Skeletal muscle tissue (tissue), 4 donors: Measurements from ENCODE around the gene SERPINE1. TPM values are rescaled to one million over a fixed set of nuclear protein-coding genes. Genes with fewer than 3 reads are reported as not detected.

Experiments used
- H3K27ac ChIP-seq: one replicate; pipeline ENCODE4 v1.7.0; 2013; ENCODE audit warnings: mild to moderate bottlenecking, low read depth, low read length, inconsistent platforms
- H3K27me3 ChIP-seq, 3 donors: one replicate each; pipeline ENCODE4 v1.7.0; 2013; ENCODE audit warnings: low read length in 3 of 3; ENCODE audit not compliant: control insufficient read depth in 3 of 3, insufficient read depth in 3 of 3
- H3K36me3 ChIP-seq, 3 donors: one replicate each; pipeline ENCODE4 v1.7.0; 2013; ENCODE audit warnings: low read length in 3 of 3; ENCODE audit not compliant: control insufficient read depth in 3 of 3, insufficient read depth in 3 of 3
- H3K4me1 ChIP-seq, 3 donors: one replicate each; pipeline ENCODE4 v1.7.0; 2013; ENCODE audit warnings: low read length in 3 of 3, mild to moderate bottlenecking in 3 of 3; ENCODE audit not compliant: control insufficient read depth in 3 of 3, insufficient read depth in 3 of 3
- H3K4me3 ChIP-seq, 3 donors: one replicate each; pipeline ENCODE4 v1.7.0; 2013; ENCODE audit warnings: low read length in 3 of 3
- H3K9ac ChIP-seq, 3 donors: one replicate each; pipeline ENCODE4 v1.7.0; 2013; ENCODE audit warnings: low read length in 3 of 3, mild to moderate bottlenecking in 3 of 3, moderate library complexity in 2 of 3, low read depth in 1 of 3
- H3K9me3 ChIP-seq, 3 donors: one replicate each; pipeline ENCODE4 v1.7.0; 2013; ENCODE audit warnings: low read length in 3 of 3; ENCODE audit not compliant: control insufficient read depth in 3 of 3
- total RNA-seq: library from RNA; depleted of rRNA; stranded (reverse); fragments of >200 nt; gene quantifications from one replicate; pipeline ENCODE4 v1.2.3, GENCODE V29; 2014
- donor health status: Osteomylitis.

SERPINE1 gene
- total RNA-seq, 1 donor from 2014 or later = 2.1 TPM

DNA sequence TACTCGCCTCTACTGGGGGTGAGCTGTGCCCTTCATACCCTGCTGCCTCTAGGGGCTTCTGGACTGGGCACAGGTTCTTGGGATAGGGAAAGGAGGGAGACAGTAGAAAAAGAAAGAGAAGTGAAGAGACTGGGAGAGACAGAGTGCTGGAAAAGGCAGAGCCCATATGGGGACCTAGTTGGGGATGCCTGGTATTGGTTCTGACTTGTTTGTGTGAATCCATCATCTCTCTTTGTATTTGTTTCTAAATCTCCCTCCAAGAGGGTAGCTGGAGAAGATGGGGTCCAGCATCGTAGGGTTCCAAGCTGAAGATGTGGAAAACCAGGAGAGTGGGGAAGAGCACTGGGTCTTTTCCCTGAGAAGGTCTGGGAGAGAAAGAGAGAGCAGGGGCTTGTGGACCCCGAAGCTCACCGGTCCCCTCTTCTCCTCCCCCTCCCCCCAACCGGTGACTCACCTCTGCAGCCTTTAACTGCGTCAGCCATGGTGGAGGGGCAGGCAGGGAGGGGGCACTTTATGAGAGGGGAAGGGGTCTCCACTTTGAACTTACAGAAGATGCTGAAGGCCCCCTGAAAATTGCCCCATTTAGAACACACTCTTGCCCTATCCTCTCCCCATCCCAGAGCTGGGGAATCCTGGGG lies 41.6 kb downstream of the SERPINE1 start:
- H3K4me3 ChIP-seq = no peak overlapping the region
- H3K27me3 ChIP-seq = peaks cover 88 to 96% (median 93%) of the 10 kb centered on the region in 3 donors
- peaks cover 25 to 48% (median 32%) of the 10 kb centered on the region in 3 donors for H3K4me1 ChIP-seq
- H3K9me3 ChIP-seq = no peaks in the 10 kb centered on the region
- H3K9ac ChIP-seq = no peak overlapping the region
- no peak overlapping the region for H3K27ac ChIP-seq
- no peaks in the 10 kb centered on the region for H3K36me3 ChIP-seq

DNA sequence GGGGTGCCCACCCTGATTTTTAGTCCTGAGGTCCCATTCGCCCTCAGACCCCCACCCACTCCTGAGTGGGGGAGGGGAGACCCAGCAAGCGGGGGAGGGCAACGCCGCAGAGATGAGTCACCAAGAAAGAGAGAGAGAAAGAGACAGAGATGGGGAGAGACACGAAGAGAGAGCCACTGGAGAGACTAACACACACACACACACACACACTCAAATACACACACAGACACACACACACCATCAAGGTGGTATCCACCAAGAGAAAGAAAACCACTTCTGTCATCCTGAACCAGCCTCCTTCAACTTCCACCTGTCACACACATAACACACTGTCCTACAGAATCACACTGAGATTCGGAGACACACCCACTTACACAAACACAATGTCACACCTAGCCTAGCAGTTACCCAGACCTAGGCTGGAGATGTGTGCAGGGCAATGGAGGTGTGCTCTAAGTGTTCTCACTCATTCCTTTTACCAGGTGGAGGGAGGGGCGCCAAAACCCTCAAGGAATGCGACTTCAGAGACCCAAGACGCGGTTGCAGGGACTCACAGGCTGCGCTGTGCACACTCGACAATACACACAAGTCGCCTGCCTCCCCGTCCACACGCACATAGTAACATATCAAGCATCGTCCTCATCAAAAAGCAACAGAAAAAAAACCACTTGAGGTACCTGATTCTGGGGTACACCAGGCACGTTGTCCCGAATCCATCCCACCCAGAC lies 42.4 kb downstream of the SERPINE1 start:
- Histone ChIP-seq H3K27ac (no peak overlapping the region), H3K36me3 (no peaks in the 10 kb centered on the region), H3K9me3 (no peaks in the 10 kb centered on the region), H3K4me1 (peaks cover 27 to 45% (median 31%) of the 10 kb centered on the region in 3 donors), H3K9ac (no peak overlapping the region), H3K4me3 (no peak overlapping the region), H3K27me3 (peaks cover 91 to 97% (median 93%) of the 10 kb centered on the region in 3 donors)

DNA sequence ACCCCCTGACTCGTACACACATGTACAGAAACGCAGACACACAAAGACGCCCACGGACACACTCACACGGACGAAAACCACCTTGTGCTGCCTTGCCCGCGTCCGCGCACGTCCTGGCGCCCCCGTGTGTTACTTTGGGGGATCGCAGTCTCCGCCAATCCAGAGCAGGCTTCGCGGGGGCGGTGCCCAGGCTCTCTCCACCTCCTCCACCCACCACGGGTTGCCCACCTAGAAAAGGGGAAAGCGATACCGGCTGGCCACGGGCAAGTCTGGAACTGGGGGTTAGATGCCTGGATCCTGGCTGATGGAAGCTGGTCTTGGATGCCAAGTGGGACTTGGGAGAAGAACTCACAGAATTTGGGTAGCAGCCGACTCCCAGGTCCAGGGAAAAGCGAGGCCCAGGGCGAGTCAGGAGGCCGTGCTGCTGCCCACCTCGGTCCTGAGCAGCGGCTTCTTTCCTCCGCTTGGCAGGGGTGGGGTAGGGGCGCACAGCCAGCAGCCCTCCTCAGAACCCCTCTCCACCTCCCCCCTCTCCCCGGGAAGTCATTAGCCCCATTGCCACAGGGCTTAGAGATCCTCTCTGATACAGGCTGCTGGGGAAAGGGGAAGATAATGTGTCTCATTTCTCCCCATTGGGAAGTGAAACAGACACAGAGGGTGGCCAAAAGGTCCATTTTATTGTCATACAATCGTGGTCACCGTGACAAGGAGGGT lies 43.1 kb downstream of the SERPINE1 start:
- peaks cover 21 to 40% (median 33%) of the 10 kb centered on the region in 3 donors for H3K4me1 ChIP-seq
- peaks cover 90 to 96% (median 90%) of the 10 kb centered on the region in 3 donors for H3K27me3 ChIP-seq
- H3K9me3 ChIP-seq = no peaks in the 10 kb centered on the region
- H3K4me3 ChIP-seq = no peak overlapping the region
- no peak overlapping the region for H3K27ac ChIP-seq
- no peak overlapping the region for H3K9ac ChIP-seq
- H3K36me3 ChIP-seq = no peaks in the 10 kb centered on the region

DNA sequence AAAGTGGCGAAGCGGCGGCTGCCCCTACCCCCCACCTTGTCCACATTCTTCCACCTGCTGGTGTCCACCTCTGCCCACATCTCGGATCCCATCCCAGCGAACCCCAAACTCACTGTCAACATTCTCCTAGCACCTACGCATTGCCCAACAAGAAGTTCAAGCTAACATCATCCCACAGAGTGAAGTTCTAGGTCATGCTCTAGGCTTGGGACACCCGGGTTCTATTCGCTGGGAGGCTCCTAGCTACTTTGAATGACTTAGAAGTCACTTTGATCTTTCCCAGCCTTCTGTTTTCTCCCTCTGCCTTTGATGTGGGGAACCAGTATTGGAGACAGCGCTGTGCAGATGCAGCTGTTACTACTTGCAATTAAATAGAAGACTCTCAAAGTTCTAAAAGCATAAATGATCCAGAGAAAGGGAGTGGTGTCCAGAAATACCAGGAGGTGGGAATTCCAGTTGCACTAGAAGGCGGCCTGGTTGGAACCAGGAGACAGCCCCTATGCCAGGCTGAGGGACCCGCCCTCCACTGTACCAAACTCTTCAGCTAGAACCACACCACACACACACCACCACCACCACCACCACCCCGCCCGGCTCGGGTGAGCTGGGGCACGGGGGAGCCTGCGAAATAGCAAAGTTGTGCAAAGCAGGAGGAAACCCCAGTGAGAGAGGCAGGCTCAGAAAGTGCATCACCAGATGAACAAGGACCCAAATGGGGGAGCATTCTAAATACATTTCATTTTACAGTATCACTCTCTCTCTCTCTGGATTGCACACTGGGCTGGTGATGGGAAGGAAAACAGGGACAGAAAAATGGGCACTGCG lies 43.9 kb downstream of the SERPINE1 start:
- no peaks in the 10 kb centered on the region for H3K9me3 ChIP-seq
- no peaks in the 10 kb centered on the region for H3K36me3 ChIP-seq
- H3K9ac ChIP-seq = no peak overlapping the region
- H3K27me3 ChIP-seq = peaks cover 90 to 97% (median 91%) of the 10 kb centered on the region in 3 donors
- H3K4me3 ChIP-seq = no peak overlapping the region
- H3K4me1 ChIP-seq = peaks cover 19 to 33% (median 30%) of the 10 kb centered on the region in 3 donors
- H3K27ac ChIP-seq = no peak overlapping the region

DNA sequence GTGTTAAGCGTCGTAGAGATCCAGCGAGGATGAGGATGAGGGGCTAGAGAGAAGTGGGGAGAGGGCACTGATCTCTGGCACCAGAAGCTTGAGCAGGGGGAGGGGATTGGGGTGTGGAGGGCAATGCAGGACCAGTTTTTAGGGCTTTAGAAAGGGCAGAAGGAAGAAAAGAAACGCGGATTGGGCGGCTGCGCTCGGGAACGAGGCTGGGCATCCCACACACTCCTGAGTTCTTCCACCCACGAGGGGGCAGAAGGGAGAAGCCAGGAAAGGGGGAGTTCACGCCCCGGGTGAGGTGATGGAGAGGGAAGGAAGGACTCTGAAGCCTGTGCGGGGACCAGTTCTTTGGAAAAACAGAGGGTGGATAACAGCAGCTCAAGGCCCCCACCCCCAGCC lies 44.5 kb downstream of the SERPINE1 start:
- Histone ChIP-seq H3K9me3 (no peaks in the 10 kb centered on the region), H3K36me3 (no peaks in the 10 kb centered on the region), H3K4me1 (peaks cover 19 to 30% (median 27%) of the 10 kb centered on the region in 3 donors), H3K4me3 (no peak overlapping the region), H3K27me3 (peaks cover 91 to 95% (median 92%) of the 10 kb centered on the region in 3 donors), H3K27ac (no peak overlapping the region), H3K9ac (no peak overlapping the region)

DNA sequence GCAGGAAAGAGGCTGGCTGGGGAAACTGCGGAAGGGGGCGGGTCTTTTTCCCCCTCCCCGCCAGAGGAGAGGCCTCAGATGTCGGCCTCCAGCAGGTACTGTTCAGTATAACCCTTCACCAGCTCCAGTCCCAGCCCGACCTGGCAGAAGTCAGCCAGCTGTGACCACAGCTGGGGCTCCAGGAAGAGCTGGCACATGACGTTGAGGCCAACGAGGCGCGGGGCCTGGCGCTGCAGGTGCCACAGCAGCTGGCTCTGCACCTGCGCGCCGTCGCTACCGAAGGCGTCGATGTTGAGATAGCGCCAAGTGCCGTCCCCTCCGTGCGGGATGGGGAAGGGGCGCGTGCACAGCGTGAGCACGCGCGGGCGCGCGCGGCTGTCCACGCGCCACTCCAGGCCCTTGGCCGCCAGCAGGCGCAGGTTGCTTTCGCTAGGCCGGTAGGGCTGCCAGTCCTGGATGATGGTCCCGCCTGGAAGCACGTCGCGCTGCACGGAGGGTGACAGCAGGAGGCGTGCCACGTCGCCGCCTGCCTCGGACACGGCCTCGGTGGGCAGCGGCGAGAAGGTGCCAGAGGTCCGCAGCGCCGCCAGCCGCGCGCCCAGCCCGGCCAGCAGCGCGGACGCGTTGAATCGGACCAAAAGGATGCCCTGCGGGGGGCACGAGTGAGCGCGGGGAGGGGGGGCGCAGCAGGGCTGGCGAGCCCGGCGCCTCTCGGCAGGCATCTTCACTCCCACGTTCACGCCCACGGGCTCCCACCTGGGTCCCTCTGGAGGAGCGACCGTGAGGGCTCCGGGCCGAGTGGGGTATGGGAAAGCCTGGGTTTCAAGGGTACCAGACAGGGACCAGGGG lies 45.3 kb downstream of the SERPINE1 start:
- peaks cover 19 to 30% (median 27%) of the 10 kb centered on the region in 3 donors for H3K4me1 ChIP-seq
- peaks cover 93 to 97% (median 94%) of the 10 kb centered on the region in 3 donors for H3K27me3 ChIP-seq
- H3K9me3 ChIP-seq = no peaks in the 10 kb centered on the region
- H3K27ac ChIP-seq = no peak overlapping the region
- no peak overlapping the region for H3K4me3 ChIP-seq
- H3K36me3 ChIP-seq = no peaks in the 10 kb centered on the region
- H3K9ac ChIP-seq = no peak overlapping the region

DNA sequence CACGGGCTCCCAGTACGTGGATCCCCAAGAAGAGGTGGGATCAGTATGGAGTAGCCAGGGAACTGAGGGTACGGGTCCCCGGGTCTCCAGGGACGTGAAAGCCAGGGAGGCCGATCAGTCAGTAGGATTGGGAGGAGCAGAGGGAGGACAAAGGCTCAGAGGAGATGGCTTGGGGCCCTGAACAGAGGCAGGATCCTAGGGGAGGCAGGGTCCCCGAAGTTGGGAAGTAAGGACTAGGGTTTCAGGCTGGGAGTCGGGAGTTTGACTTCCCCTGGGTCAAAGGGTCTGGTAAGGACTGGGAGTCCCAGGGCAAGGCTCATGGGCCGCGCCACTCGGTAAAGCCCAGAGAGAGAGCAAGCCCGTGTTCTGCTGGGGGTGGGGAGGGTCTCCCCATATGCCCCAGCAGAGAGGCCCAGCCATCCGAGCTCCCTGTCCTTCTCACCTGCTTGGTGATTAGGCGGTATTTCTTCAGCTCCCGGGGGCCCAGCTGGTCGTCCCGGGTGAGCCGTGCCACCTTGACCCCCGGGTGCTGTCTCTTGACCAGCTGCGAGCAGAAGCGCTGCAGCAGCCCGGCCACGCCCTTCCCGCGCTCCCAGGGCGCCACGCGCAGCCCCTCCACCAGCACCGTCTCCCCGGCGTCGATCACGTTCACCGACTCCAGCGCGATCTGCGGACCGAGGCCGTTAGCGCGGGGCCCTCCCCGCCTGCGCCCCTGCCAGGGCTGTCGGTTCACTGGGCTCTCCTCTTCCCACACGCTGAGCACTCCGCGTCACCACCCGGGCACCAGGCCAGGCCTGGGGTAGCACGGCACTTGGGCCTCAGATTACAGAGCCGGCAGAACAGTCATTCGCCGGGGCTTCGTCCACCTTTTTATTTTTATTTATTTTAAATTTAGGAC lies 46.2 kb downstream of the SERPINE1 start:
- Histone ChIP-seq H3K4me1 (peaks cover 19 to 30% (median 27%) of the 10 kb centered on the region in 3 donors), H3K36me3 (no peaks in the 10 kb centered on the region), H3K9ac (peak overlapping the region in 1 of 3 donors; percentile 23), H3K9me3 (no peaks in the 10 kb centered on the region), H3K27ac (no peak overlapping the region), H3K27me3 (peaks cover 95 to 97% (median 96%) of the 10 kb centered on the region in 3 donors), H3K4me3 (peak overlapping the region in 2 of 3 donors; percentile 41 to 60)

DNA sequence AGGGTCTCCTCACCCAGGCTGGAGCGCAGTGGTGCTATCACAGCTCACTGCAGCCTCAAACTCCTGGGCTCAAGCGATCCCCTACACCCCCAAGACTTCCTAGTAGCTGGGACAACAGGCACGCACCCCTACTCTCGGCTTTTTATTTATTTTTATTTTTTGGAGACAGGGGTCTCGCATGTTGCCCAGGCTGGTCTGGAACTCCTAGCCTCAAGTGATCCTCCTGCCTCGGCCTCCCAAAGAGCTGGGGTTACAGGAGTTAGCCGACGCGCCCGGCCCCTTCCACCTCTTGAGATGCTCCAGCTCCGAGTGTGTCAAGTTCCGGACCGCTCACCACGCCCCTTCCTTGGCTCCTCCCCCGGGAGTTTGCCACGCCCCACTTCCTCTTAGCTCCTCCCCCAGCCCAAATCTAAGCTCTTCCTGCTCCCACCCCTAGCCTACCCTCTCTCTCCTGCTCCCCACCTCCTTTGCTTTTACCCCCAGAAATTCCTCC lies 46.9 kb downstream of the SERPINE1 start:
- Histone ChIP-seq H3K36me3 (no peaks in the 10 kb centered on the region), H3K9me3 (no peaks in the 10 kb centered on the region), H3K4me1 (peaks cover 19 to 30% (median 27%) of the 10 kb centered on the region in 3 donors), H3K27me3 (peaks cover 90 to 95% (median 93%) of the 10 kb centered on the region in 3 donors), H3K4me3 (peak overlapping the region in 1 of 3 donors; percentile 60), H3K27ac (no peak overlapping the region), H3K9ac (no peak overlapping the region)
